Lower leg skin (tissue), 4 donors: Measurements from ENCODE around the gene CAB39. TPM values are rescaled to one million over a fixed set of nuclear protein-coding genes. Genes with fewer than 3 reads are reported as not detected.

Experiments used
- DNase-seq, 2 donors: peaks; one replicate each; pipeline ENCODE4 v3.0.0-alpha.2; 2019; ENCODE audit warnings: low spot score in 2 of 2
- H3K4me3 ChIP-seq: fragments of 200-600 bp; sonication (generic); 2 replicates; pipeline ENCODE4 v1.5.1; 2017; ENCODE audit warnings: mild to moderate bottlenecking, low read depth; ENCODE audit not compliant: poor library complexity, severe bottlenecking
- CTCF ChIP-seq, 3 donors: fragments of 450-650 bp; IDR thresholded peaks; one replicate each; pipeline ENCODE4 v1.5.1; 2016; ENCODE audit warnings: antibody characterized with exemption in 3 of 3, mild to moderate bottlenecking in 3 of 3, moderate library complexity in 2 of 3
- POLR2A ChIP-seq, 2 donors: fragments of 450-650 bp; IDR thresholded peaks; one replicate each; pipeline ENCODE4 v1.6.1; 2016 to 2017; ENCODE audit warnings: antibody characterized with exemption in 2 of 2, mild to moderate bottlenecking in 1 of 2, moderate library complexity in 1 of 2
- WGBS, 2 donors: methylation state at CpG; one replicate each; pipeline ENCODE4 v1.1.5; 2018; 5-methylcytosine and 5-hydroxymethylcytosine counted together
- intact Hi-C: fragments of 100-400 bp; cut with DNase I; formaldehyde crosslinking; loops from one replicate; pipeline ENCODE4 v1.15.0; 2023; ENCODE audit warnings: low total_unique reads
- total RNA-seq, 4 donors: library from RNA; depleted of rRNA; stranded (reverse); fragments of >200 nt; gene quantifications; one replicate each; pipeline ENCODE4 v1.1.0, GENCODE V29; 2016

CAB39 gene
- total RNA-seq, 4 donors from 2014 or later, result 65.5 to 74.7 (median 70.4) TPM

DNA sequence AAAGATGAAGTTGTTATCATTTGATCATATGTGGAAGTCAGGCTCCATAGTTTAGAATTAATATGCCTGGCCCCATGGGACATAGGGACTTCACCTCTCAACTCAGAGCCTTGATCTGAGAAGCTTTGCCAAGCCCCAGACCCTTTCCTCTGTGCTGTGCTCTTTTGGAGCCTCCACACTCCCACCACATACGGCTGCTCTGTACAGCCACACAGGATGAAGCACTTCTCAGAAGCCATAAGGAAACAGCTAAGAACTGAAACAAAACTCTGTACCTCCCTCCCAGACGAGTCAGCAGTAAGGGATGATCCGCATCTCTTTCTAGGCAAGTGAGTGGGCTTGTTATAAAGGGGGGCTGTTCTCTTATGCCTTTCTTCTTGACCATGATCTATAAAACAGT is 66.5 kb downstream of the CAB39 start:
- H3K4me3 ChIP-seq, result no peak overlapping the region
- intact Hi-C loops, result no loop called here
- 82 to 89% methylated on average over 3 of the region's 3 CpGs for WGBS, 2 donors
- DNase-seq, result no peak
- no peak for TF ChIP-seq POLR2A (IDR thresholded peaks at IDR 0.05)
- TF ChIP-seq CTCF (IDR thresholded peaks at IDR 0.05), result no peak

DNA sequence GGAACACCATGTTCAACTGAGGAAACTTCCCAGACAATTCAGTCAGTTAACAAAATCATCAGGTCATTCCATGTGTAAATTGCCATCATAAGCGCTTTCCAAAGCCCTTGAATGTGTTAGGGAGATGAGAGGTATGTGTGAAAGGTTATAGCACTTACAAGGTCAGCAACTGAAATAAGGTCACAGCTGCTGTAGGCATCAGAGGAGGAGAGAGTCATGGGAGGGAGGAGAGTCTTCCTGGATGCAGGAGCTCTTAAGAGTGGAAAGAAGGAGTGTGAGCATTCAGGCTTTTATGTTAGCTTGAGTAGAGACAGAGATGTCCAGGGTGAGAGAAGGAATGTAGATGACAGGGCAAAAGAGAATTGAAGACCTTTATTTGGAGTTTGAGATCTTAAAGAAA is 67.0 kb downstream of the CAB39 start:
- intact Hi-C loops, result no loop called here
- 92 to 100% methylated on average over 1 of the region's 1 CpG for WGBS, 2 donors
- TF ChIP-seq POLR2A (IDR thresholded peaks at IDR 0.05), result no peak
- TF ChIP-seq CTCF (IDR thresholded peaks at IDR 0.05), result no peak

DNA sequence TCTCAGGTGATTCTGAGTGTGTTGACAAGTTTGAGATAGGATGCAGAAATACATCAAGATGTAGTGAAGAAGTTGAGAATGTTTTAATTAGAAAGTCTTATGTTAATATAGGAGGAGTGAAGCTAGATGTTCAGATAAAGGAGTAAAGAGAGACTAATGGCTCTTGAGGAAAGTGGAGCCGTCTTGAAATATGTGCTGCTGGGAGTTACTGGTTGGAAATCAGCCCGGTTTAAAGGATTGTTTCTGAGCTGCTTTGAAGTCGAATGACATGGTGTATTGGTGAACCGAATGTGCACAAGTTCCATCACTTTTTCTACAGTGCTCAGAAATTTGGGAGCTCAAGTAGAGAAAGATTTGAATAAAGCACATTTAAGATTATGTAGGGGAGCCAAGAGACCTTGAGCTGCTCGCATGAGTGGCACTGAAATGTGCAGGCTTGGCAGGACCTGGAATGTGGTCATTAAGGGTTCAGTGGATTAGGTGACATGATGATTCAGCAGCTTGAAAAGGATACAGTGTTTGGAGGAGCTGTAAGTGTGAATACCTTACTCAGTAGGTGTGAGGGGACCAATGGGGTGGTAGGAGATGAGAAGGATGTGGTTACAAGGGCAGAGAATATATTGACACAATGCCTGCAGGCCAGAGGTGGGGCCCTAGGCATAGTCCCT is 68.6 kb downstream of the CAB39 start:
- no peak for DNase-seq

More for the DNA sequence above, 67.0 kb downstream of the CAB39 start:
- no peak for DNase-seq
- H3K4me3 ChIP-seq, result no peak overlapping the region

DNA sequence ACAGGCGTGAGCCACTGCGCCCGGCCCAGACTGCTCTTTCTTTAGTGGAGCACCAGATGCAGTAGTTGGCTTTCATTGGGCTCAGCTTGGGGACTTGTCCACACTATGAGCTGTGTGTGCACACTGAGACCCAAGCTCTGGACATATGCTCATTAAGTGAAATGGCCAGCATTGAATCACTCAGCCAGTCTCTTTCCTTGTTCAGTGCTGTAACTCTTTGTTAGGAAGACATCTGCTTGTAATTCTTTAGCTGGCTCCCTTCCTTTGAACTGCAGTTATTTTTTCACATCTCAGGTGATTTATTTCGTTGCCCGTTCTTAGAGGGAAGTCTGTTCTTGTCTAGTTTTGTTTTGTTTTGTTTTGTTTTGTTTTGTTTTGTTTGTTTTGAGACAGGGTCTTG is 70.5 kb downstream of the CAB39 start:
- intact Hi-C loops, result no loop called here
- TF ChIP-seq POLR2A (IDR thresholded peaks at IDR 0.05) (no peak), CTCF (IDR thresholded peaks at IDR 0.05) (no peak)
- H3K4me3 ChIP-seq, result no peak overlapping the region
- no peak for DNase-seq
- 72 to 76% methylated on average over 5 of the region's 5 CpGs for WGBS, 2 donors

More for the DNA sequence above, 68.6 kb downstream of the CAB39 start:
- intact Hi-C loops, result no loop called here
- no peak overlapping the region for H3K4me3 ChIP-seq
- 32 to 39% methylated on average over 5 of the region's 5 CpGs for WGBS, 2 donors
- no peak for TF ChIP-seq CTCF (IDR thresholded peaks at IDR 0.05)
- TF ChIP-seq POLR2A (IDR thresholded peaks at IDR 0.05), result no peak

DNA sequence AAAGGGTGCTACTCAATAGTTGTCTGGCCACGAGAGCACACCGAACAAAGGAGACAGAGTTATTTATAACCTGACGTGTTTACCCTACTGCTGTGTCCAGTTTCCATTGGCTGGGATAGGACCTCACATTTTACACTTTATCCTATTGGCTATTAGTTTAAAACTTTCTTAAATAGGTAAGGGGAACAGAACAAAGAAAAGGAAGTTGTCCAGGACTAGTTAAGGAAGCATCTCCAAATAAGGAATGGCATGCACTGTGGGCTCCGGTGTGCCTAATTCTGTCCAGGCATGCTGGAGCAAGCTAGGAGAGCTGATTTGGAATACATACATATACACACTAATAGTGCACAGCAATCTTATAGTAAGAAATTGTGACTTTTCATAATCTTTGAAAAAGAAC is 72.2 kb downstream of the CAB39 start:
- 62 to 65% methylated on average over 4 of the region's 4 CpGs for WGBS, 2 donors
- no peak for DNase-seq
- no peak overlapping the region for H3K4me3 ChIP-seq
- intact Hi-C loops, result no loop called here
- TF ChIP-seq CTCF (IDR thresholded peaks at IDR 0.05), result no peak

DNA sequence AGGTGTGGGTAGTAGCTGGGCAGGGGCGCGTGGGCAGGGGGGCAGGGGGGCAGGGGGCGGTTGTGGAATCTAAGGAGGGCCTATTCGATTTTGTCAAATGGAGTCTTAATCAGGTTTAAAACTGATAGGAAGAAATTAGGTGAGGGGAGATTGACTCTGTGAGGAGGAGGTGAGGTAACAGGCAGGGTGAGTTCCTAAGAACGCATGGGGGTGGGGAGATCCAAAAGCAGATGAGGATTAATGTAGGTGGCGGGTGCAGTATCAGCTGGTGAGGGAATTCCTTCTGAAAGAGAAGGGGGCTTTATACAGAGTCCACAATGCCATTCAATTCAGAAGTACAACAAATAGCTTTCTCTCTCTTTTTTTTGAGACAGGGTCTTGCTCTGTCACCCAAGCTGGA is 72.7 kb downstream of the CAB39 start:
- DNase-seq, result no peak
- H3K4me3 ChIP-seq, result no peak overlapping the region
- no peak for TF ChIP-seq CTCF (IDR thresholded peaks at IDR 0.05)
- intact Hi-C loops, result no loop called here
- WGBS, 2 donors, result 84 to 85% methylated on average over 6 of the region's 6 CpGs
